ENCODE results near the gene ZNF440.

DNA sequence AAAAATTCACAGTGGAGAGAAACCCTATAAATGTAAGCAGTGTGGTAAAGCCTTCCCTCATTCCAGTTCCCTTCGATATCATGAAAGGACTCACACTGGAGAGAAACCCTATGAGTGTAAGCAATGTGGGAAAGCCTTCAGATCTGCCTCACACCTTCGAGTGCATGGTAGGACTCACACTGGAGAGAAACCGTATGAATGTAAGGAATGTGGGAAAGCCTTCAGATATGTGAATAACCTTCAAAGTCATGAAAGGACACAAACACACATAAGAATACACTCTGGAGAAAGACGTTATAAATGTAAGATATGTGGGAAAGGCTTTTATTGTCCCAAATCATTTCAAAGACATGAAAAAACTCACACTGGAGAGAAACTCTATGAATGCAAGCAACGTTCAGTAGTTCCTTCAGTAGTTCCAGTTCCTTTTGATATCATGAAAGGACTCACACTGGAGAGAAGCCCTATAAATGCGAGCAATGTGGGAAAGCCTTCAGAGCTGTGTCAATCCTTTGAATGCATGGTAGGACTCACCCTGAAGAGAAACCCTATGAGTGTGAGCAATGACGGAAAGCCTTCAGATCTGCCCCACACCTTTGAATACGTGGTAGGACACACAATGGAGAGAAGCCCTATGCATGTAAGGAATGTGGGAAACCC is 18.3 kb downstream of the ZNF440 start:
- TF ChIP-seq CTCF (IDR thresholded peaks at IDR 0.05): no peak
- TF ChIP-seq EZH2 (IDR thresholded peaks at IDR 0.05): no peak
- TF ChIP-seq EZH2phosphoT487 (IDR thresholded peaks at IDR 0.05): no peak
